ENCODE results near the gene CDH10. TPM values are rescaled to one million over a fixed set of nuclear protein-coding genes. Genes with fewer than 3 reads are reported as not detected.

CDH10 gene
- polyA plus RNA-seq, 1 of the 3 experiments (the other 2 are of a cell fraction): 0.10 TPM

GRCh38 chr5:24630918-24631317 is 13.9 kb downstream of the CDH10 start (continued):
- TF ChIP-seq MXI1 (IDR thresholded peaks at IDR 0.05; ENCODE audit: low read depth, low read length): no peak

GRCh38 chr5:24629798-24630197 is 15.0 kb downstream of the CDH10 start:
- Histone ChIP-seq H3K4me1 (ENCODE audit: control insufficient read depth in 1 of 2, insufficient read depth in 2 of 2, low read depth in 1 of 2, low read length in 1 of 2) (no peaks in the 10 kb centered on the region), H3K9me2 (no peaks in the 10 kb centered on the region), H3F3A (replicated peaks; ENCODE audit: insufficient read depth) (no peaks in the 10 kb centered on the region), H3K4me3 (ENCODE audit: low read depth in 2 of 2, low read length in 1 of 2) (no peak overlapping the region), H3K9me3 (no peaks in the 10 kb centered on the region), H3K79me2 (ENCODE audit: insufficient read depth) (no peaks in the 10 kb centered on the region), H3K9ac (no peak overlapping the region), H2AFZ (ENCODE audit: low read depth) (no peak overlapping the region), H3K4me2 (no peak overlapping the region), H4K20me1 (ENCODE audit: insufficient read depth) (no peaks in the 10 kb centered on the region), H3K27ac (ENCODE audit: low read depth in 2 of 2, low read length in 1 of 2) (no peak overlapping the region), H3K27me3 (ENCODE audit: insufficient read depth) (no peaks in the 10 kb centered on the region), H3K36me3 (replicated peaks in 1 of 2; ENCODE audit: control insufficient read depth in 1 of 2, insufficient read depth in 2 of 2, low read length in 1 of 2) (no peaks in the 10 kb centered on the region)
- TF ChIP-seq PBX3 (IDR thresholded peaks at IDR 0.05) (no peak), USF2 (IDR thresholded peaks at IDR 0.05; ENCODE audit: borderline replicate concordance, low read depth, low read length) (no peak), REST (IDR thresholded peaks at IDR 0.05; ENCODE audit: low read depth, low read length) (no peak), SIN3A (IDR thresholded peaks at IDR 0.05; ENCODE audit: borderline replicate concordance, low read depth, low read length) (no peak), MAX (IDR thresholded peaks at IDR 0.05; ENCODE audit: low read depth) (no peak), FOXM1 (IDR thresholded peaks at IDR 0.05; ENCODE audit: low read depth) (no peak), RAD21 (IDR thresholded peaks at IDR 0.05; ENCODE audit: low read length) (no peak), CHD2 (IDR thresholded peaks at IDR 0.05; ENCODE audit: low read length, partially characterized antibody) (no peak), CTCF (IDR thresholded peaks at IDR 0.05) (no peak), TCF12 (IDR thresholded peaks at IDR 0.05) (no peak)
- WGBS (ENCODE audit: low lambda C conversion rate): 6% methylated on average over 1 of the region's 1 CpG
- POLR2A ChIA-PET: no interaction called here
- no peak for DNase-seq
- CTCF ChIA-PET: no interaction called here
